Aorta (tissue), 5 donors: Measurements from ENCODE around the gene MAPK10. TPM values are rescaled to one million over a fixed set of nuclear protein-coding genes. Genes with fewer than 3 reads are reported as not detected.

Experiments
- ATAC-seq: fragments of 200-7000 bp; cut with Tn5 transposase; one replicate; pipeline ENCODE4 v1.9.1; 2022; ENCODE audit warnings: moderate library complexity; ENCODE audit not compliant: low FRiP score
- DNase-seq, 2 donors: peaks; one replicate each; pipeline ENCODE4 v3.0.0-alpha.2; 2020
- H3K27ac ChIP-seq, 2 donors: one replicate each; pipeline ENCODE4 v1.5.1; 2013; ENCODE audit warnings: low read length in 2 of 2, mild to moderate bottlenecking in 2 of 2, moderate library complexity in 2 of 2, control low read depth in 1 of 2, inconsistent platforms in 1 of 2, low read depth in 1 of 2
- H3K27me3 ChIP-seq, 2 donors: one replicate each; pipeline ENCODE4 v1.6.1; 2013; ENCODE audit warnings: control low read depth in 1 of 2, low read length in 1 of 2, mild to moderate bottlenecking in 1 of 2, moderate library complexity in 1 of 2; ENCODE audit not compliant: insufficient read depth in 2 of 2, control insufficient read depth in 1 of 2
- H3K36me3 ChIP-seq, 2 donors: one replicate each; pipeline ENCODE4 v1.6.1; 2013; ENCODE audit warnings: control low read depth in 1 of 2, low read length in 1 of 2, mild to moderate bottlenecking in 1 of 2; ENCODE audit not compliant: insufficient read depth in 2 of 2, control insufficient read depth in 1 of 2
- H3K4me1 ChIP-seq, 2 donors: one replicate each; pipeline ENCODE4 v1.6.1; 2013; ENCODE audit warnings: low read length in 2 of 2, control low read depth in 1 of 2, mild to moderate bottlenecking in 1 of 2, moderate library complexity in 1 of 2; ENCODE audit not compliant: insufficient read depth in 2 of 2, control insufficient read depth in 1 of 2
- H3K4me3 ChIP-seq, 2 donors: one replicate each; pipeline ENCODE4 v1.5.1; 2013; ENCODE audit warnings: low read length in 2 of 2, control low read depth in 1 of 2, mild to moderate bottlenecking in 1 of 2
- H3K9me3 ChIP-seq: one replicate; pipeline ENCODE4 v1.6.1; 2013; ENCODE audit warnings: mild to moderate bottlenecking, low read length; ENCODE audit not compliant: control insufficient read depth
- WGBS, 2 donors: extraction: QIAGEN DNeasy Blood & Tissue Kit; methylation state at CpG; one replicate each; pipeline ENCODE4 v1.1.7; 2013; 5-methylcytosine and 5-hydroxymethylcytosine counted together
- intact Hi-C, 2 donors: fragments of 100-400 bp; cut with DNase I; formaldehyde crosslinking; loops; one replicate each; pipeline versions ENCODE4 v1.14.2 to v1.15.0; 2022
- polyA plus RNA-seq, 2 donors: library from polyadenylated mRNA; stranded (reverse); fragments of 200-250 nt; gene quantifications; one replicate each; pipeline ENCODE4 v1.2.3, GENCODE V29; 2013
- total RNA-seq, 2 donors: library from RNA; stranded (reverse); fragmentation: NEBNext Ultra II Directional; extraction: Animal tissue kit (Norgen Biotek cat#: 25700); gene quantifications; one replicate each; pipeline ENCODE4 v1.2.1, GENCODE V29; 2021
- donor health status: healthy with polysubstance abuse.
- donor health status: Bipolar disorder and iron deficiency.
- donor health status: DM: no; HTN: no; CAD: no.
- donor health status: DM: no; HTN: no; CAD: no.
- donor health status: DM: yes; HTN: yes; CAD: no.

MAPK10 gene
- total and polyA plus RNA-seq, 4 donors = 12.4 to 40.0 (median 24.1) TPM

DNA sequence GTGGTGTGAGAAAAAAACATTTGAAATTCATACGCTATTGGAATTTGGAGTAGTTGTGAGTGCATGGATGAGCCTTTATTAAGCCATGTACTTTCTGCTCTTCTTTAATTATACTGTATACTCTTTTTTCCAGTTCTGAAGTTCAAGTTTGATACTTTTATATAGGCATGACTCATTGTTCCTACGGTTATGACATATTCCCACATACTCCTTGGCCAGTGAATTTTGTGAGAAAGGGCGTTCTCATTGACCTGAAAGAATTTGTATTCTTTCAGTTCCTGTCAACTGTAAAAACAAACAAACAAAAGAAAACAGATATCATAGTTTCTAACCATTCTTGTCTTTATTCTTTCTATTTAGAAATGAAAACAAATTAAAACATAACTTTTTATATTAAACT, 407.3 kb downstream of the MAPK10 start:
- H3K36me3 ChIP-seq = no peaks in the 10 kb centered on the region
- WGBS, 2 donors = 83 to 85% methylated on average over 3 of the region's 3 CpGs
- DNase-seq (no peak), ATAC-seq (no peak)
- H3K4me3 ChIP-seq = no peak overlapping the region
- no peak overlapping the region for H3K27ac ChIP-seq
- H3K27me3 ChIP-seq = no peaks in the 10 kb centered on the region
- no peaks in the 10 kb centered on the region for H3K9me3 ChIP-seq
- H3K4me1 ChIP-seq = no peaks in the 10 kb centered on the region
- intact Hi-C loops = no loop called here

DNA sequence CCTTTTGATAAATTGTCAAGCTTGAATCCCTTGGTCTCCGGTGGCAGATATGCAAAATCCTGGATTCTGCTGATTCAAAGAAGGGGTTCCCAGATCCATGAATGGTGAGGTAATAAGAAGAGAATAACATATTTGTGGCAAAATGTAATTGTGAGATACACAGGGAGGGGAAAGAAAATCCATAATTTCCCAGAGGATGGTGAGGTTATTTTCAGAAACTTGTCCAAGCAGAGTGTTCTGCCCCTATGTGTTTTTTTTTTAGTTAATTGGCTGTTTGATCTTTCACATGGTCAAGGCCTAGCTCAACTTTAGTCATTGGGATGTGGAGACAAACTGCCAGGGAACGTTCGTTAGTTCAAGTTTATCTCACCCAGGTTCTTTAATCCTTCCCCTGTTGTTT, 408.8 kb downstream of the MAPK10 start:
- no peak for ATAC-seq
- Histone ChIP-seq H3K4me3 (no peak overlapping the region), H3K36me3 (no peaks in the 10 kb centered on the region), H3K9me3 (no peaks in the 10 kb centered on the region), H3K27ac (no peak overlapping the region), H3K4me1 (no peaks in the 10 kb centered on the region), H3K27me3 (no peaks in the 10 kb centered on the region)
- DNase-seq = no peak
- intact Hi-C loops = no loop called here
- WGBS, 2 donors = 95 to 96% methylated on average over 3 of the region's 3 CpGs

GRCh38 chr4:85946821-85947220, 413.0 kb downstream of the MAPK10 start:
- no peaks in the 10 kb centered on the region for H3K27me3 ChIP-seq
- no peaks in the 10 kb centered on the region for H3K4me1 ChIP-seq
- H3K36me3 ChIP-seq = no peaks in the 10 kb centered on the region
- H3K9me3 ChIP-seq = no peaks in the 10 kb centered on the region
- ATAC-seq (no peak), DNase-seq (no peak)
- intact Hi-C loops = no loop called here
- no peak overlapping the region for H3K27ac ChIP-seq
- no peak overlapping the region for H3K4me3 ChIP-seq

- no peak for DNase-seq
- H3K27ac ChIP-seq = no peak overlapping the region
- no peaks in the 10 kb centered on the region for H3K36me3 ChIP-seq
- H3K4me3 ChIP-seq = no peak overlapping the region
- ATAC-seq = no peak
- H3K9me3 ChIP-seq = no peaks in the 10 kb centered on the region
- H3K27me3 ChIP-seq = no peaks in the 10 kb centered on the region
- H3K4me1 ChIP-seq = no peaks in the 10 kb centered on the region
- intact Hi-C loops = no loop called here
- WGBS, 2 donors = 59 to 68% methylated on average over 5 of the region's 5 CpGs
Observed at GRCh38 chr4:85942107-85942506, 417.7 kb downstream of the MAPK10 start.

GRCh38 chr4:85940151-85940550, 419.7 kb downstream of the MAPK10 start:
- no peaks in the 10 kb centered on the region for H3K36me3 ChIP-seq
- no peaks in the 10 kb centered on the region for H3K9me3 ChIP-seq
- H3K4me1 ChIP-seq = no peaks in the 10 kb centered on the region
- H3K4me3 ChIP-seq = no peak overlapping the region
- ATAC-seq = no peak
- intact Hi-C loops = no loop called here
- DNase-seq = no peak
- H3K27ac ChIP-seq = no peak overlapping the region
- H3K27me3 ChIP-seq = no peaks in the 10 kb centered on the region

Other genes with a start within 250 kb of the MAPK10 start
- gene PTPN13, start 234.3 kb upstream of the MAPK10 start, total RNA-seq = 10 to 100 TPM; 12.7 to 30.1 TPM
- gene PTPN13, start 234.3 kb upstream of the MAPK10 start, polyA plus RNA-seq = 10 to 100 TPM in 1 of 2 donors, 1 to 10 TPM in 1; 1.4 to 10.2 TPM